ENCODE data around the gene FUBP3. TPM values are rescaled to one million over a fixed set of nuclear protein-coding genes. Genes with fewer than 3 reads are reported as not detected.

Gene FUBP3
- total and polyA plus RNA-seq, 10 donors, result 14.7 to 46.1 (median 30.5) TPM

GRCh38 chr9:130587921-130588320 lies 8.5 kb downstream of the FUBP3 start:
- no peak for DNase-seq
- Histone ChIP-seq H3K27me3 (replicated peaks in 1 of 7) (no peaks in the 10 kb centered on the region), H3K9me3 (no peaks in the 10 kb centered on the region), H3K36me3 (peaks cover 0 to 44% (median 3%) of the 10 kb centered on the region in 6 donors), H3K4me1 (peaks cover 0 to 49% (median 7%) of the 10 kb centered on the region in 6 donors), H3K4me3 (no peak overlapping the region), H3K27ac (no peak overlapping the region)
- WGBS, 5 donors, result 92 to 96% (median 96%) methylated on average over 3 of the region's 3 CpGs
- intact Hi-C loops (cut with DNase I; ENCODE audit: low total_unique reads), result no loop called here
- no peak for TF ChIP-seq CTCF (IDR thresholded peaks at IDR 0.05 in 8 of 11, conservative IDR thresholded peaks at IDR 0.05 in 3 of 11)

- H3K27ac ChIP-seq, result no peak overlapping the region
- TF ChIP-seq CTCF (IDR thresholded peaks at IDR 0.05 in 8 of 11, conservative IDR thresholded peaks at IDR 0.05 in 3 of 11) (no peak), POLR2A (IDR thresholded peaks at IDR 0.05) (no peak), POLR2AphosphoS5 (IDR thresholded peaks at IDR 0.05) (no peak)
- intact Hi-C loops (cut with DNase I; ENCODE audit: low total_unique reads), result no loop called here
These were observed 9.0 kb downstream of the FUBP3 start for GRCh38 chr9:130588416-130588815.

GRCh38 chr9:130589754-130590153 lies 10.4 kb downstream of the FUBP3 start:
- 79 to 94% (median 91%) methylated on average over 3 of the region's 3 CpGs for WGBS, 5 donors
- H3K27ac ChIP-seq, result no peak overlapping the region
- no peak for DNase-seq
- H3K27me3 ChIP-seq (replicated peaks in 1 of 7), result no peaks in the 10 kb centered on the region
- peaks cover 0 to 41% (median 5%) of the 10 kb centered on the region in 6 donors for H3K4me1 ChIP-seq
- no peak for TF ChIP-seq POLR2AphosphoS5 (IDR thresholded peaks at IDR 0.05)
- no peak for TF ChIP-seq POLR2A (IDR thresholded peaks at IDR 0.05)
- TF ChIP-seq CTCF (IDR thresholded peaks at IDR 0.05 in 8 of 11, conservative IDR thresholded peaks at IDR 0.05 in 3 of 11), result no peak
- no peaks in the 10 kb centered on the region for H3K9me3 ChIP-seq
- intact Hi-C loops (cut with DNase I; ENCODE audit: low total_unique reads), result no loop called here
- H3K36me3 ChIP-seq, result peaks cover 0 to 54% (median 10%) of the 10 kb centered on the region in 6 donors
- no peak overlapping the region for H3K4me3 ChIP-seq

More at GRCh38 chr9:130588416-130588815, 9.0 kb downstream of the FUBP3 start:
- H3K27me3 ChIP-seq (replicated peaks in 1 of 7), result no peaks in the 10 kb centered on the region
- H3K4me3 ChIP-seq, result no peak overlapping the region
- peaks cover 0 to 44% (median 5%) of the 10 kb centered on the region in 6 donors for H3K4me1 ChIP-seq
- DNase-seq, result no peak
- WGBS, 5 donors, result 88 to 96% (median 91%) methylated on average over 4 of the region's 4 CpGs
- H3K36me3 ChIP-seq, result peaks cover 0 to 44% (median 5%) of the 10 kb centered on the region in 6 donors
- no peaks in the 10 kb centered on the region for H3K9me3 ChIP-seq

GRCh38 chr9:130590305-130590704 lies 10.9 kb downstream of the FUBP3 start:
- no peak for TF ChIP-seq POLR2A (IDR thresholded peaks at IDR 0.05)
- no peak for TF ChIP-seq POLR2AphosphoS5 (IDR thresholded peaks at IDR 0.05)
- no peak for TF ChIP-seq CTCF (IDR thresholded peaks at IDR 0.05 in 8 of 11, conservative IDR thresholded peaks at IDR 0.05 in 3 of 11)
- no peak for DNase-seq
- 73 to 87% (median 78%) methylated on average over 3 of the region's 3 CpGs for WGBS, 5 donors
- Histone ChIP-seq H3K27me3 (replicated peaks in 1 of 7) (no peaks in the 10 kb centered on the region), H3K4me3 (no peak overlapping the region), H3K27ac (no peak overlapping the region), H3K4me1 (peaks cover 0 to 35% (median 5%) of the 10 kb centered on the region in 6 donors), H3K36me3 (peaks cover 0 to 59% (median 11%) of the 10 kb centered on the region in 6 donors), H3K9me3 (no peaks in the 10 kb centered on the region)
- intact Hi-C loops (cut with DNase I; ENCODE audit: low total_unique reads), result no loop called here
